GM18873 (cell line): ENCODE data around the gene DNASE1.
"Not testable (repeated sequence)": the region's sequence is repeated elsewhere in the genome, so short reads cannot be mapped to it uniquely, and the experiment has no call there.

Experiments used
- ATAC-seq: cut with Tn5 transposase; IDR thresholded peaks from one replicate; pipeline ENCODE4 v1.9.1; 2021; ENCODE audit warnings: mild to moderate bottlenecking, moderate library complexity, moderate number of reproducible peaks; ENCODE audit not compliant: unreplicated experiment, low FRiP score

DNASE1 gene

GRCh38 chr16:3654249-3654991 lies at the start of gene DNASE1:
Gene DNASE1 (plus strand): TSS chr16:3654691. CDS start chr16:3655374, 683 bp downstream.
- ATAC-seq = no peak

DNA sequence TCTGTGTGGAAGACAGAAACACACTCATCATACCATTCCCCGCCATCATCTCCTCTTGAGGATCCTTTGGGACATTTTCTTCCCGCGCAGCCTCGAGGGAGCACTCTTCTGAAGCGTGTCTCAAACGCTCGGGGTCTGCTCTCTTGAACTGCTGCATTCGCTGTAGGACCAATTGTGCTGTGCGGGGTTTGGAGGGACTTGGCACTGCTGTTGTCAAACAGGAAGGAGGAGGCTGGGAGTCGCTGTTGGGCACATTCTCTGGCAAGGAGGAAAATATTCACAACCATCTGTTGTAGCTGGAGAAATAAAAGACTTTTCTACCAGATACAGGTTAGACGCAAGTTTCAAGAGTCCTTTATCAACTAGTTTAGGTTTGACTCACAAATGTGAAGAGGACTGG lies 48.0 kb upstream of the DNASE1 start:
- no peak for ATAC-seq

DNA sequence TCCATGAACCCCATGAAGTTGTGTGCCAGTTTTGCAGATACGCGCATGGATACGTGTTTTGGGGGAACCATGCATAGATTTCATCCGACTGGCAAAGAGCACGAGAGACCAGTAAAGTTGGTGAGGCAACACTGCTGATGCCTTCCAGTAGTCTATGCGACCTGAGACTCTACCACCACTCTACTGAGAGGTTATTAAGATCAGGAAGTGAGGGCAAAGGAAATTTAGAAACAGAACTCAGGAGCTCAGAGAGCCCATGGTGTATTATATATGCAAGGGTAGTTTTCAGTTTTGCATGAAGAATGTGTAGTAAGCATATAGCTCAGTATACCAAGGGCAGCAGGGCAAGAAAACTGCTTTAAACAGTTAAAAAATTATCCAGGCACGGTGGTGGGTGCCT lies 47.3 kb upstream of the DNASE1 start:
- ATAC-seq = no peak

- no peak for ATAC-seq
These were observed 46.9 kb upstream of the DNASE1 start for GRCh38 chr16:3607634-3608033.

- no peak for ATAC-seq
These were observed 46.4 kb upstream of the DNASE1 start for GRCh38 chr16:3608069-3608468.

GRCh38 chr16:3608976-3609375 lies 45.5 kb upstream of the DNASE1 start:
- not testable (repeated sequence) for ATAC-seq

DNA sequence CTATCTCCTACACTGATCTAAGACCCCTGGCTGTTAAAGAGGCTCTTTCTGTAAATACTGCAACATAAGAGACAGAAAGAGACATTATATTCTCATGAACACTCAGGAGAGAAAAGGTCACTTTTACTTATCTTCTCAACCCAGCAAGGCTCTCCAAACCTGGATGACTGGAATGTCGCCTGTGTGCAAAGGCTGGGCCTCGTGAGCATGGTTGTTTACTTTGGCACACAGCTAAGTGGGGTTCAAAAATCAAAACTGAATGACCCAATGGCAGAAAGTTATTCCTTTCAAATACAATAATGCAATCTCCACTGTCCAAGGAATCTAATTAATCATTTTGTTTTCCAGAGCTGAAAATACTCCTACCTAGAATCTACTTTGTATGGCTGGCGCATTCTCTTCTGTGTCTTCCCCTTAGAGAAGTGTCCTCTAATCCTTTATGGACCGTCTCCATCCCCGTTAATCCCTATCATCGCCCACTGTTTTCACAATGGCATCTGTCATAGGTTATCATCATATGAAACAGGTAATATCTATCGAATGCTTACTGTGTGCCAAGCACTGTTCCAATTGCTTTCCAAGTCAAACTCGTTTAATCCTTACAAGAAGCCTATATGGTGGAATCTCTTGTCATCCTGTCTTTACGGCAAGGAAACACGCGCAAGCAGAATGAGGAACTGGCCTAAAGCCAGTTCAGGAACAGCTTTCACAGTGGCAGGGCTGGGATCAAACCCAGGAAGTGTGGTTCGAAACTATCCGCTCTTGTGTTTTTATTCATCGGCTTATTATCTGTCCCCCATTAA lies 44.4 kb upstream of the DNASE1 start:
- ATAC-seq = no peak

DNA sequence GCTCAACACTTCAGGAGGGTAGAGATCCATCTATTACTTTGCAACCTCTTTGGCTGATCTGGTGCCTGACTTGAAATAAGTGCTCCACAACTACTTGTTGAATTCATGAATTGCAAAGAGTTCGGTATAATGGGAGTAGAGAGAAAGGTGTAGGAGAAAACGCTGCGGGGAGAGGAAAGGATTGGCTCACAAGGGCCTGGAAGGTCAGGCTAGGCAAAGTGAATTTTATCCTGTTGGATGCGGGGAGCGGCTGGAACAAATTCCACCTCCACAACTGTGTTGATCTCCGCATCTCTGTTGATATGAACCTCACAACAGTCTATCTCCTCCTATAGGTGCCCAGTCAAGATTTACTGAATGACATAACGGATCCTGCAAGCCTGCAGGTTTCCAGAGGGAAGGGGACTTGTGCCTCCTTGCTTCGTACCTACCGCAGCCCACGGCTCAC lies 43.8 kb upstream of the DNASE1 start:
- peak; percentile 2 for ATAC-seq

GRCh38 chr16:3611146-3611975 lies 43.1 kb upstream of the DNASE1 start, which contains the start of gene SLX4:
Gene SLX4 (minus strand): TSS chr16:3611606. CDS start chr16:3608964, 2,642 bp downstream.
- ATAC-seq = peak; percentile 60

DNA sequence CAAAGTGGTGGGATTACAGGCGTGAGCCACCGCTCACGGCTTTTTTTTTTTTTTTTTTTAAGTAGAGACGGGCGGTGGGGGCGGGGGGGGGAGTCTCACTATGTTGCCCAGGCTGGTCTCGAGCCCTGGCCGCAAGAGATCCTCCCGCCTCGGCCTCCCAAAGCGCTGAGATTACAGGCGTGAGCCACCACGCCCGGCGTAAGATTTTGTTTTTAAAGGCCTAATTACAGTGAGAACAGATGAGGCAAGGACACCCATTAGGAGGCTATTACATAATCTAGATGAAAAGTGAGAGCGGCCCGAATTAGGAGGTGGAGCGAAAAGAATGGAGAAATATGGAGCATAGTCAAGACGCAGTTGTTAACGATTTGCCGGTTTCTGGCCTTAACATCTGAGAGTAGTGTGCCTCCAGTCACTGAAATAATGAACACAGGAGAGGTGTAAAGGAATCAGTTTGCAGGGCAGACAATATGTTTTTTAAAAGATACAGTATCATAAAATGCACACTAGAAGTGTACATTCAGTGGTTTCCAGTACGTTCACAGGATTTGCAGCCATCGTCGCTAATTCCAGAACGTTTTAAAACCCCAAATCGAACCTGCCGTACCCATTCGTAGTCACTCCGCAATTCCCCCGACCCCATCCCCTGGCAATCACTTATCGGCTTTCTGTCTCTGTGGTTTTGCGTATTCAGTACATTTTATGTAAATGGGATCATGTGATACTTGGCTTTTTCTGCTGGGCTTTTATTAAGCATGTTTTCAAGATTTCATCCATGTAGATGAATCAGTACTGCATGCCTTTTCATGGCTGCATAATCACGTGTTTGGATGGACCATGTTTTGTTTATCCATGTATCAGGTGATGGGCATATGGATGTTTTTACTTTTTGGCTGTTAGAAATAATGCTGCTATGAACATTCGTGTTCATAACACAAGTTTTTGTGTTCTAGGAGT lies 41.7 kb upstream of the DNASE1 start:
- ATAC-seq = no peak

DNA sequence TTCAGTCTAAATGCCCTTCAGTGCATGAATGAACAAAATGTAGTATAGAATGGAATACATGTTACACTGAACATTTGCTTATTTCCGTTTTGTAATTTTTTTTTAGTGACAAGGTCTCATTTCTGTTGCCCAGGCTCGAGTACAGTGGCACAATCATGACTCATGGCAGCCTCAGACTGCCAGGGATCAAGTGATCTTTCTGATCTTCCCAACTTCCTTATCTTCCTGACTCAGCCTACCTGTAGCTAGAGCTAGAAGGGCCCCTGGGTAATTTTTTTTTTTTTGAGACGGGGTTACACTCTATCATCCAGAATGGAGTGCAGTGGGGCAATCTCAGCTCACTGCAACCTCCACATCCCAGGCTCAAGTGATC lies 35.7 kb upstream of the DNASE1 start:
- ATAC-seq = no peak

- no peak for ATAC-seq
These were observed 30.8 kb upstream of the DNASE1 start for GRCh38 chr16:3623642-3624041.

GRCh38 chr16:3625331-3625730 lies 29.2 kb upstream of the DNASE1 start:
- no peak for ATAC-seq

DNA sequence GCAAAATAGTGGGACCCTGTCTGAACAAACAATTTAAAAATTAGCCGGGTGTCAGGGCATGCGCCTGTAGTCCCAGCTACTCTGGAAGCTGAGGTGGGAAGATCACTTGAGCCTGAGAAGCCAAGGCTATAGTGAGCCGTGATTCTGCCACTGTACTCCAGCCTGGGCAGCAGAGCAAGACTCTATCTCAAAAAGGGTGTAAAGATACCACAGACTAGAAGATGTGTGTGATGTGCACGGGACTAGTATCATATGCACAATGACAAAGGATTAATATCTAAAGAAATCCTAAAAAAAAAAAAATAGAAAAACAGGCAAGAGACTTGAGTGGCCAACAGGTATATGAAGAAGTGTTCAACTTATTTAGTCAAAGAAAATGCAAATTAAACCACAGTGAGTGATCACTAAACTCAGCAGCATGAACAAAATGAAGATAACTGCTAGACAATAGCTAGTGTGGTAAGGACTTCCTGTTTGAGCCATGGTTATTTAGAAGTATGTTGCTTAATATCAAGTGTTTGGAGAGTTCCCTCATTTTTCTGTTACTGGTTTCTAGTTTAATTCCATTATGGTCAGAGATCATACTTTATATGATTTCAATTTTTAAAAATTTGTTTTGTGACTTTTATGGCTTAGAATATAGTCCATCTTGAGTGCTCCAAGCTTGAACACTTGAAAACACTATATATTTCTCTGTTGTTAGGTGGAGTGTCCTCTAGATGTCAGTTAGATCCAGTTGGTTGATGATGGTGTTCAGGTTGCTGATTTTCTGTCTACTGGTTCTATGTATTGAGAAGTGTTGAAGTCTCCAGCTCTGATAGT lies 28.4 kb upstream of the DNASE1 start:
- no peak for ATAC-seq

GRCh38 chr16:3637371-3637923 lies 17.0 kb upstream of the DNASE1 start:
- ATAC-seq = no peak

- no peak for ATAC-seq
These were observed 15.4 kb upstream of the DNASE1 start for GRCh38 chr16:3638916-3639644.

GRCh38 chr16:3640207-3640606 lies 14.3 kb upstream of the DNASE1 start:
- ATAC-seq = no peak
